ENCODE results near the gene UCK2. TPM values are rescaled to one million over a fixed set of nuclear protein-coding genes. Genes with fewer than 3 reads are reported as not detected.

UCK2 gene
- total RNA-seq, 1 donor: 97.6 TPM

GRCh38 chr1:165960136-165960535 is 132.7 kb downstream of the UCK2 start:
- DNase-seq (ENCODE audit: low read depth): peak; percentile 19
- no peak for TF ChIP-seq CTCF (IDR thresholded peaks at IDR 0.05; ENCODE audit: insufficient read depth, low read depth, low read length)
- H3K4me3 ChIP-seq (ENCODE audit: low read depth, low read length): no peak overlapping the region

- no peak for TF ChIP-seq CTCF (IDR thresholded peaks at IDR 0.05; ENCODE audit: insufficient read depth, low read depth, low read length)
- no peak for DNase-seq (ENCODE audit: low read depth)
- no peak overlapping the region for H3K4me3 ChIP-seq (ENCODE audit: low read depth, low read length)
These were observed 133.5 kb downstream of the UCK2 start for GRCh38 chr1:165960881-165961280.

Other genes with a start within 250 kb of the UCK2 start
- gene MGST3, start 196.4 kb upstream of the UCK2 start, total RNA-seq: 126 and 135 TPM in 2 replicates
- 68.3 and 105 TPM in 2 replicates for gene ALDH9A1, start 129.1 kb upstream of the UCK2 start, total RNA-seq
- gene TMCO1, start 58.7 kb upstream of the UCK2 start, total RNA-seq: 78.3 and 121 TPM in 2 replicates

All from fibroblast of villous mesenchyme (primary cell).